HG03558 (cell line): Measurements from ENCODE around the gene PFN2.

Experiments used
- ATAC-seq: cut with Tn5 transposase; IDR thresholded peaks from one replicate; pipeline ENCODE4 v1.9.1; 2021; ENCODE audit warnings: moderate number of reproducible peaks; ENCODE audit not compliant: unreplicated experiment; ENCODE audit errors: extremely low read depth

Gene PFN2

GRCh38 chr3:149933858-149934257, 36.8 kb downstream of the PFN2 start:
- no peak for ATAC-seq

GRCh38 chr3:149933008-149933407, 37.7 kb downstream of the PFN2 start:
- no peak for ATAC-seq

- no peak for ATAC-seq
Observed at GRCh38 chr3:149920119-149920518, 50.6 kb downstream of the PFN2 start.

GRCh38 chr3:149919509-149919908, 51.2 kb downstream of the PFN2 start:
- ATAC-seq, result no peak

- no peak for ATAC-seq
Observed at GRCh38 chr3:149917124-149917667, 53.5 kb downstream of the PFN2 start.
